GM12865 (cell line): ENCODE data around the gene AP1B1.

ENCODE experiments used
- DNase-seq: peaks from one replicate; pipeline ENCODE4 v3.0.0; 2010; ENCODE audit warnings: low read depth
- H3K4me3 ChIP-seq: 2 replicates; pipeline ENCODE4 v1.5.1; 2011; ENCODE audit warnings: mild to moderate bottlenecking, low read depth, low read length, control low read depth
- CTCF ChIP-seq: IDR thresholded peaks from 2 replicates; pipeline ENCODE4 v1.5.1; 2011; ENCODE audit warnings: low read length, control low read depth, low read depth, inconsistent platforms; ENCODE audit not compliant: insufficient read depth; ENCODE audit errors: missing control alignments

The AP1B1 gene

DNA sequence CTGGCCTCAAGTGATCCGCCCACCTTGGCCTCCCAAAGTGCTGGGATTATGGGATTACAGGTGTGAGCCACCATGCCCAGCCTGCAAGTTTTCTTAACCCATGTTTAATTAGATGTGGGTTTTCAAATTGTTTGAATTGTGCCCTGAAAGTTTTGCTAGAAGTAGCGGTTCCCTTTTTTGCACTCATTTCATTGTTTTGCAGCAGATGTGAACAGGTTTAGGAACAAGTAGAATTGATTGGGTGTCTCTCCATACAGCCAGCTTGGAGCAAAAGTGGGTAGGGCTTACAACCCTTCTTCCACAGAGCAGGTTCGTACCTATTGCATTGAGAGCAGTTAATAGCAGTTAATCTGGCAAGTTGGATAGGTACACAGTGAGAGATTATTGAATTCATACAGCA lies 104.2 kb downstream of the AP1B1 start:
- no peak overlapping the region for H3K4me3 ChIP-seq
- TF ChIP-seq CTCF = no peak
- no peak for DNase-seq

DNA sequence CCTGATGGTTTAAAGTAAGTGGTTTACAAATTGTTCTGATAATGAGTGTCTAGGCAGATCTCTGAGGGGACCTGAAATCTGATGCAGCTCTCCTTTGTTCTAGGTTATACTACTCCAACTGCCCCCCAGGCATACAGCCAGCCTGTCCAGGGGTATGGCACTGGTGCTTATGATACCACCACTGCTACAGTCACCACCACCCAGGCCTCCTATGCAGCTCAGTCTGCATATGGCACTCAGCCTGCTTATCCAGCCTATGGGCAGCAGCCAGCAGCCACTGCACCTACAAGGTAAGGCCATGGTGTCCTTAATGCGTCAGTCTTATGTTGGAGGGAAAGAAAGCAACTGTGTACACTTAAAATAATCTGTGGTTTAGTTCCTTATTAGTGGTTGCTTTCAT lies 110.4 kb downstream of the AP1B1 start:
- TF ChIP-seq CTCF = no peak
- no peak overlapping the region for H3K4me3 ChIP-seq
- no peak for DNase-seq
